H1 (cell line): ENCODE data around the gene NKX6-1. TPM values are rescaled to one million over a fixed set of nuclear protein-coding genes. Genes with fewer than 3 reads are reported as not detected.

Experiments
- CTCF ChIA-PET: fragments of 300-600 bp; sonication (Branson Sonifier 250); formaldehyde crosslinking; loops from one replicate; lab custom pipeline; 2021; ENCODE audit not compliant: partially characterized antibody; lab: Charles Lee
- POLR2A ChIA-PET: fragments of 300-600 bp; sonication (Branson Sonifier 250); formaldehyde crosslinking; loops from one replicate; lab custom pipeline; 2021; ENCODE audit warnings: inconsistent platforms; ENCODE audit not compliant: partially characterized antibody; lab: Charles Lee
- DNase-seq, 2 experiments: peaks; one replicate each; pipeline versions ENCODE4 v3.0.0 to v3.0.0-alpha.2; 2010 to 2022; ENCODE audit warnings: low spot score in 2 of 2, low read depth in 1 of 2, mixed read lengths in 1 of 2
- FAIRE-seq: peaks from 2 replicates; lab custom pipeline; 2011; peaks lifted over from hg19 to GRCh38; lab: Jason Lieb, UNC
- H2AFZ ChIP-seq: 2 replicates; pipeline ENCODE4 v1.8.1; 2012; ENCODE audit warnings: low read length, inconsistent platforms
- H2AK5ac ChIP-seq: 2 replicates; pipeline ENCODE4 v1.6.1; 2013; ENCODE audit warnings: low read depth, low read length
- H2BK120ac ChIP-seq: replicated peaks from 2 replicates; pipeline ENCODE3; 2013; ENCODE audit warnings: low read depth, low read length, inconsistent platforms
- H2BK12ac ChIP-seq: 2 replicates; pipeline ENCODE4 v1.6.1; 2013; ENCODE audit warnings: low read depth, low read length
- H2BK15ac ChIP-seq: 2 replicates; pipeline ENCODE4 v1.6.1; 2013; ENCODE audit warnings: low read length
- H2BK20ac ChIP-seq: 2 replicates; pipeline ENCODE4 v1.6.1; 2013; ENCODE audit warnings: low read length
- H2BK5ac ChIP-seq: 2 replicates; pipeline ENCODE4 v1.6.1; 2013; ENCODE audit warnings: low read depth, low read length
- H3K14ac ChIP-seq: 2 replicates; pipeline ENCODE4 v1.6.1; 2013; ENCODE audit warnings: inconsistent platforms; ENCODE audit not compliant: insufficient read length
- H3K18ac ChIP-seq: 2 replicates; pipeline ENCODE4 v1.6.1; 2013; ENCODE audit warnings: low read length; ENCODE audit errors: extremely low read depth
- H3K23ac ChIP-seq: 2 replicates; pipeline ENCODE4 v1.6.1; 2013; ENCODE audit warnings: inconsistent platforms; ENCODE audit not compliant: insufficient read length
- H3K23me2 ChIP-seq: 2 replicates; pipeline ENCODE4 v1.6.1; 2013; ENCODE audit warnings: low read depth, low read length
- H3K27ac ChIP-seq: 2 replicates; pipeline ENCODE4 v1.6.1; 2011; ENCODE audit warnings: low read depth, low read length, inconsistent platforms
- H3K27me3 ChIP-seq, 4 experiments: replicated peaks in 1 of 4; 1 replicate in 1 of 4; 2 replicates in 3 of 4; pipeline versions ENCODE4 v1.6.1 to v1.8.1; 2011 to 2013; ENCODE audit warnings: low read length in 3 of 4, mild to moderate bottlenecking in 3 of 4, inconsistent platforms in 2 of 4, mixed read lengths in 2 of 4, moderate library complexity in 1 of 4; ENCODE audit not compliant: control insufficient read depth in 3 of 4, insufficient read depth in 3 of 4; ENCODE audit errors: extremely low read depth in 1 of 4
- H3K36me3 ChIP-seq, 4 experiments: 2 replicates each; pipeline versions ENCODE4 v1.6.1 to v1.8.1; 2011 to 2013; ENCODE audit warnings: mild to moderate bottlenecking in 4 of 4, low read length in 3 of 4, moderate library complexity in 2 of 4, control low read depth in 1 of 4, inconsistent platforms in 1 of 4; ENCODE audit not compliant: insufficient read depth in 4 of 4, control insufficient read depth in 2 of 4
- H3K4ac ChIP-seq: replicated peaks from 2 replicates; pipeline ENCODE3; 2013; ENCODE audit warnings: low read length, low read depth, mixed read lengths, inconsistent platforms; ENCODE audit not compliant: insufficient read length
- H3K4me1 ChIP-seq, 4 experiments: replicated peaks in 1 of 4; 1 replicate in 1 of 4; 2 replicates in 3 of 4; pipeline versions ENCODE4 v1.6.1 to v1.8.1; 2011 to 2013; ENCODE audit warnings: low read length in 3 of 4, inconsistent platforms in 2 of 4, mixed read lengths in 1 of 4; ENCODE audit not compliant: insufficient read depth in 4 of 4, control insufficient read depth in 3 of 4
- H3K4me2 ChIP-seq, 2 experiments: 2 replicates each; pipeline versions ENCODE4 v1.6.1 to v1.8.1; 2011 to 2013; ENCODE audit warnings: low read depth in 2 of 2, low read length in 2 of 2, control low read depth in 1 of 2, inconsistent platforms in 1 of 2, mild to moderate bottlenecking in 1 of 2; ENCODE audit not compliant: insufficient read depth in 1 of 2
- H3K4me3 ChIP-seq, 4 experiments: fragments of 200-600, 300-600 bp in 1 of 4; sonication (generic), shearing (Covaris generic), sonication (Bioruptor Twin) in 1 of 4; 2 replicates each; pipeline versions ENCODE4 v1.5.1 to v1.8.1; 2011 to 2016; ENCODE audit warnings: low read length in 4 of 4, low read depth in 3 of 4, control low read depth in 2 of 4, inconsistent platforms in 2 of 4, mild to moderate bottlenecking in 2 of 4, mixed read lengths in 1 of 4, moderate library complexity in 1 of 4; ENCODE audit not compliant: insufficient read depth in 2 of 4; ENCODE audit errors: extremely low read depth in 1 of 4
- H3K56ac ChIP-seq: replicated peaks from 2 replicates; pipeline ENCODE3; 2013; ENCODE audit warnings: low read depth, mild to moderate bottlenecking, mixed read lengths, low read length, inconsistent platforms; ENCODE audit not compliant: insufficient read length
- H3K79me1 ChIP-seq: 2 replicates; pipeline ENCODE4 v1.6.1; 2013; ENCODE audit warnings: low read depth, low read length, control low read depth
- H3K79me2 ChIP-seq, 2 experiments: 2 replicates each; pipeline versions ENCODE4 v1.6.1 to v1.8.1; 2012 to 2013; ENCODE audit warnings: low read length in 2 of 2, mild to moderate bottlenecking in 2 of 2, inconsistent platforms in 1 of 2; ENCODE audit not compliant: insufficient read depth in 2 of 2, control insufficient read depth in 1 of 2
- H3K9ac ChIP-seq, 4 experiments: replicated peaks in 1 of 4; 1 replicate in 1 of 4; 2 replicates in 3 of 4; pipeline versions ENCODE4 v1.6.1 to v1.8.1; 2011 to 2013; ENCODE audit warnings: low read depth in 3 of 4, low read length in 3 of 4, control low read depth in 2 of 4, mild to moderate bottlenecking in 2 of 4, moderate library complexity in 2 of 4, inconsistent platforms in 1 of 4; ENCODE audit errors: extremely low read depth in 1 of 4
- H3K9me3 ChIP-seq, 2 experiments: 2 replicates each; pipeline versions ENCODE4 v1.6.1 to v1.8.1; 2012 to 2013; ENCODE audit warnings: mild to moderate bottlenecking in 2 of 2, moderate library complexity in 2 of 2, control low read depth in 1 of 2, inconsistent platforms in 1 of 2, low read depth in 1 of 2, low read length in 1 of 2, mixed read lengths in 1 of 2; ENCODE audit not compliant: insufficient read depth in 2 of 2
- H4K20me1 ChIP-seq, 2 experiments: replicated peaks in 1 of 2; 2 replicates each; pipeline versions ENCODE3 to v1.8.1; 2011 to 2013; ENCODE audit warnings: inconsistent platforms in 2 of 2, low read length in 2 of 2, mild to moderate bottlenecking in 1 of 2; ENCODE audit not compliant: insufficient read depth in 2 of 2, control insufficient read depth in 1 of 2
- H4K5ac ChIP-seq: 2 replicates; pipeline ENCODE4 v1.6.1; 2013; ENCODE audit warnings: low read length, low read depth, mixed read lengths, inconsistent platforms; ENCODE audit not compliant: insufficient read length
- H4K8ac ChIP-seq: 2 replicates; pipeline ENCODE4 v1.8.0; 2013; ENCODE audit warnings: mild to moderate bottlenecking, moderate library complexity, low read length, inconsistent platforms; ENCODE audit not compliant: insufficient read depth; ENCODE audit errors: extremely low read depth
- H4K91ac ChIP-seq: replicated peaks from 2 replicates; pipeline ENCODE3; 2013; ENCODE audit warnings: low read length, mixed read lengths, inconsistent platforms; ENCODE audit not compliant: insufficient read length
- ATF3 ChIP-seq: IDR thresholded peaks from 2 replicates; pipeline ENCODE4 v1.6.1; 2011; ENCODE audit warnings: low read depth, mild to moderate bottlenecking, low read length; ENCODE audit not compliant: insufficient read depth
- BACH1 ChIP-seq: IDR thresholded peaks from 2 replicates; pipeline ENCODE4 v1.6.1; 2012; ENCODE audit warnings: low read length, improper control_type of control experiment
- CREB1 ChIP-seq: IDR thresholded peaks from 2 replicates; pipeline ENCODE4 v1.6.1; 2012; ENCODE audit warnings: inconsistent platforms
- EP300 ChIP-seq, 2 experiments: IDR thresholded peaks; 1 replicate in 1 of 2; 2 replicates in 1 of 2; pipeline ENCODE4 v1.6.1; 2011 to 2012; ENCODE audit warnings: low read depth in 2 of 2, low read length in 2 of 2, mild to moderate bottlenecking in 2 of 2, borderline replicate concordance in 1 of 2, inconsistent platforms in 1 of 2, moderate library complexity in 1 of 2
- EZH2 ChIP-seq: fragments of 200-600 bp; sonication (generic); IDR thresholded peaks from 2 replicates; pipeline ENCODE4 v1.7.1; 2012; ENCODE audit warnings: low read depth, mild to moderate bottlenecking, moderate library complexity, low read length, inconsistent platforms; ENCODE audit not compliant: severe bottlenecking
- MAFK ChIP-seq: IDR thresholded peaks from 2 replicates; pipeline ENCODE4 v1.6.1; 2012; ENCODE audit warnings: low read depth, mild to moderate bottlenecking, improper control_type of control experiment, low read length
- NRF1 ChIP-seq: IDR thresholded peaks from 2 replicates; pipeline ENCODE4 v1.6.1; 2011; ENCODE audit warnings: mild to moderate bottlenecking, low read depth, low read length, improper control_type of control experiment
- SAP30 ChIP-seq: fragments of 300-600 bp; sonication (generic); IDR thresholded peaks from 2 replicates; pipeline ENCODE4 v1.7.1; 2012; ENCODE audit warnings: low read length, moderate library complexity, mild to moderate bottlenecking, inconsistent platforms; ENCODE audit not compliant: insufficient read depth, insufficient replicate concordance
- SIN3A ChIP-seq, 2 experiments: IDR thresholded peaks in 1 of 2; conservative IDR thresholded peaks in 1 of 2; 2 replicates each; pipeline ENCODE4 v1.6.1; 2011 to 2012; ENCODE audit warnings: low read length in 2 of 2, improper control_type of control experiment in 1 of 2, low read depth in 1 of 2, mild to moderate bottlenecking in 1 of 2
- SP1 ChIP-seq: IDR thresholded peaks from 2 replicates; pipeline ENCODE4 v1.6.1; 2011; ENCODE audit warnings: low read depth, low read length
- TEAD4 ChIP-seq: IDR thresholded peaks from 2 replicates; pipeline ENCODE4 v1.6.1; 2012; ENCODE audit warnings: low read depth, low read length, inconsistent platforms, mixed read lengths
- WGBS, 2 experiments: shearing (Covaris generic) in 1 of 2; methylation state at CpG; one replicate each; pipeline versions ENCODE4 v1.1.6 to v1.1.7; 2013 to 2015; ENCODE audit warnings: low lambda C conversion rate in 2 of 2, mixed read lengths in 2 of 2, inconsistent platforms in 1 of 2, low coverage in 1 of 2, missing lambda C conversion rate in 1 of 2; ENCODE audit not compliant: insufficient replicate concordance in 2 of 2, insufficient coverage in 1 of 2, insufficient read length in 1 of 2; ENCODE audit errors: extremely low coverage in 1 of 2, missing lambda C conversion rate in 1 of 2; 5-methylcytosine and 5-hydroxymethylcytosine counted together
- polyA plus RNA-seq, 7 experiments: library from polyadenylated mRNA; depleted of rRNA in 3 of 7; stranded (reverse) in 5 of 7; unstranded in 2 of 7; fragments of >200 nt in 5 of 7; fragments of 200-250 nt in 2 of 7; gene quantifications; 1 replicate in 5 of 7; 2 replicates in 1 of 7; 4 replicates in 1 of 7; pipeline versions ENCODE4 v1.2.1 to v1.2.3, GENCODE V29; 2011 to 2013; ENCODE audit warnings: missing spikeins in 2 of 7, mixed read lengths in 2 of 7
- total RNA-seq: library from RNA; stranded (reverse); fragmentation: NEBNext Ultra II Directional; extraction: Animal tissue kit (Norgen Biotek cat#: 25700); gene quantifications from 2 replicates; pipeline ENCODE4 v1.2.1, GENCODE V29; 2021

NKX6-1 gene
- total and polyA plus RNA-seq, 2 of the 8 experiments (the other 6 are each of a cell fraction or from before 2014, with no cell fraction given) = 0.03 to 0.45 TPM

- no peak overlapping the region for H4K91ac ChIP-seq
- no peak for FAIRE-seq
- H3K9me3 ChIP-seq = no peaks in the 10 kb centered on the region
- no peaks in the 10 kb centered on the region for H4K20me1 ChIP-seq
- H3K79me2 ChIP-seq = no peaks in the 10 kb centered on the region
- H2BK20ac ChIP-seq = no peak overlapping the region
- POLR2A ChIA-PET = interaction anchor here (1.2 kb wide), 1 partner anchor 1108 kb away, joined by 3 read pairs; no protein-coding TSS in a partner anchor
- no peak overlapping the region for H3K4me3 ChIP-seq
- no peak overlapping the region for H3K18ac ChIP-seq
- no peak overlapping the region for H3K23ac ChIP-seq
- no peak overlapping the region for H2AK5ac ChIP-seq
- H2BK12ac ChIP-seq = no peak overlapping the region
- no peaks in the 10 kb centered on the region for H3K4me1 ChIP-seq
- H2BK120ac ChIP-seq = no peak overlapping the region
- no peak overlapping the region for H3K27ac ChIP-seq
- no peak overlapping the region for H3K9ac ChIP-seq
- no peak overlapping the region for H2BK5ac ChIP-seq
- no peak for DNase-seq
- H3K36me3 ChIP-seq = no peaks in the 10 kb centered on the region
- H4K8ac ChIP-seq = no peak overlapping the region
- no peak overlapping the region for H3K56ac ChIP-seq
- no peak overlapping the region for H4K5ac ChIP-seq
- H3K14ac ChIP-seq = no peak overlapping the region
- H3K27me3 ChIP-seq = no peaks in the 10 kb centered on the region
- WGBS, 2 experiments = 53% methylated on average over 2 of the region's 2 CpGs; no CpG with 5 or more reads in 1 of the 2 experiments
- CTCF ChIA-PET = interaction anchor here (1.0 to 2.1 kb wide), 7 partner anchors 10 to 867 kb away, joined by 3 to 8 read pairs (median 3); no protein-coding TSS in a partner anchor
- no peak overlapping the region for H3K4me2 ChIP-seq
- H3K23me2 ChIP-seq = no peaks in the 10 kb centered on the region
- H2AFZ ChIP-seq = 0 out of 2 replicates have a peak overlapping the region, but pooled peaks have one; percentile 35
- H3K4ac ChIP-seq = no peak overlapping the region
- H3K79me1 ChIP-seq = no peaks in the 10 kb centered on the region
- H2BK15ac ChIP-seq = no peak overlapping the region
- no peak for TF ChIP-seq ATF3
- TF ChIP-seq EP300 (IDR thresholded peaks at IDR 0.05; ENCODE audit: borderline replicate concordance in 1 of 2, low read depth in 2 of 2, low read length in 2 of 2) = no peak
- TF ChIP-seq SP1 = no peak
- TF ChIP-seq SIN3A (conservative IDR thresholded peaks at IDR 0.05 in 1 of 2, IDR thresholded peaks at IDR 0.05 in 1 of 2; ENCODE audit: low read depth in 1 of 2, low read length in 2 of 2) = no peak
- TF ChIP-seq CREB1 = no peak
- TF ChIP-seq EZH2 = no peak
- TF ChIP-seq MAFK = no peak
- no peak for TF ChIP-seq NRF1
- no peak for TF ChIP-seq BACH1
- no peak for TF ChIP-seq SAP30
- TF ChIP-seq TEAD4 = no peak
- TF ChIP-seq, all 59 proteins: peak for 0
Measured at GRCh38 chr4:84531689-84532088, 32.6 kb upstream of the NKX6-1 start.
